ENCODE results near the gene COQ8A. TPM values are rescaled to one million over a fixed set of nuclear protein-coding genes. Genes with fewer than 3 reads are reported as not detected.

The COQ8A gene
- total RNA-seq, 1 experiment from 2014 or later, result 35.3 TPM

DNA sequence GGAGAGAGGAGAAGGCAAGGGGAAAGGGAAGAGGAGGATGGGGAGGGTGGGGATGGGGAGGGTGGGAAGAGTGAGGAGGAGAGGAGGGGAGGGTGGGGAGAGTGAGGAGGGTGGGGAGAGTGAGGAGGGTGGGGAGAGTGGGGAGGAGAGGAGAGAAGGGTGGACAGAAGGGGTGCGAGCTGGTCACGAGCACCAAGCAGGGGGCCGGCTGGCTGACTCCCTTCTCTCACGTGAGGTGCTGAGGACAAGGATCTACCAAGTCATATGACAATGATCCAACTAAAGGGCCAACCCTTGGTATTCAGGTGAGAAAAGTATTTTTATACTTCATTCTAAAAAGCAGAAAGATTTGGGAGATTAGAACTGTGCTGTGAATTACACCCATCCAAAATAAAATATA lies 51.8 kb downstream of the COQ8A start:
- DNase-seq (ENCODE audit: low read depth, low spot score) (no peak), ATAC-seq (no peak)
- Histone ChIP-seq H3K27me3 (ENCODE audit: insufficient read depth, low read length) (no peaks in the 10 kb centered on the region), H3K9me3 (ENCODE audit: control insufficient read depth in 1 of 2, insufficient read depth in 1 of 2, low read depth in 1 of 2, low read length in 2 of 2) (no peaks in the 10 kb centered on the region), H3K27ac (ENCODE audit: low read depth, low read length) (no peak overlapping the region), H3K4me1 (ENCODE audit: control insufficient read depth in 1 of 2, insufficient read depth in 2 of 2, low read length in 2 of 2) (no peaks in the 10 kb centered on the region), H3K9ac (ENCODE audit: low read length) (no peak overlapping the region), H2AFZ (ENCODE audit: low read depth, low read length, poor library complexity, severe bottlenecking) (no peak overlapping the region), H3K79me2 (ENCODE audit: insufficient read depth, low read length) (no peaks in the 10 kb centered on the region), H3K36me3 (ENCODE audit: control insufficient read depth in 1 of 2, insufficient read depth in 2 of 2, low read length in 2 of 2) (no peaks in the 10 kb centered on the region; a peak in 1 of 4 replicates), H3K4me2 (ENCODE audit: low read length) (no peak overlapping the region), H4K20me1 (ENCODE audit: insufficient read depth) (no peaks in the 10 kb centered on the region), H3K9me2 (ENCODE audit: insufficient read depth) (no peaks in the 10 kb centered on the region), H3K4me3 (replicated peaks in 1 of 2; ENCODE audit: low read depth in 1 of 2, low read length in 2 of 2) (no peak overlapping the region)
- intact Hi-C loops (cut with micrococcal nuclease), result no loop called here
- CTCF ChIA-PET, result no interaction called here
- POLR2A ChIA-PET, result no interaction called here
- BruUV-seq (replicated peaks), result no TSS peak
- RAD21 ChIA-PET (ENCODE audit: low non-redundant PET in 1 of 2, low total read pairs in 2 of 2, uncharacterized antibody in 2 of 2, unreplicated experiment in 2 of 2), result no interaction called here
- TF ChIP-seq SRF (IDR thresholded peaks at IDR 0.05; ENCODE audit: low read depth) (no peak), JUND (IDR thresholded peaks at IDR 0.05) (no peak), SP1 (IDR thresholded peaks at IDR 0.05; ENCODE audit: low read depth) (no peak), EGR1 (IDR thresholded peaks at IDR 0.05; ENCODE audit: low read depth) (no peak), CBX3 (IDR thresholded peaks at IDR 0.05; ENCODE audit: low read depth) (no peak), ZNF274 (IDR thresholded peaks at IDR 0.05; ENCODE audit: low read depth, low read length) (no peak), EZH2 (IDR thresholded peaks at IDR 0.05) (no peak), POLR2A (IDR thresholded peaks at IDR 0.05; ENCODE audit: borderline replicate concordance, extremely low read depth, insufficient read depth, insufficient read length) (no peak), EZH2phosphoT487 (IDR thresholded peaks at IDR 0.05; ENCODE audit: borderline replicate concordance) (no peak), TCF7L2 (IDR thresholded peaks at IDR 0.05; ENCODE audit: borderline replicate concordance, extremely low read depth, insufficient read depth, insufficient read length) (no peak), SIN3A (IDR thresholded peaks at IDR 0.05; ENCODE audit: low read depth) (no peak), YY1 (IDR thresholded peaks at IDR 0.05; ENCODE audit: extremely low read depth, insufficient replicate concordance, low read depth, low read length) (no peak), RAD21 (IDR thresholded peaks at IDR 0.05; ENCODE audit: low read depth) (no peak)
- TF ChIP-seq, protein P1, sequence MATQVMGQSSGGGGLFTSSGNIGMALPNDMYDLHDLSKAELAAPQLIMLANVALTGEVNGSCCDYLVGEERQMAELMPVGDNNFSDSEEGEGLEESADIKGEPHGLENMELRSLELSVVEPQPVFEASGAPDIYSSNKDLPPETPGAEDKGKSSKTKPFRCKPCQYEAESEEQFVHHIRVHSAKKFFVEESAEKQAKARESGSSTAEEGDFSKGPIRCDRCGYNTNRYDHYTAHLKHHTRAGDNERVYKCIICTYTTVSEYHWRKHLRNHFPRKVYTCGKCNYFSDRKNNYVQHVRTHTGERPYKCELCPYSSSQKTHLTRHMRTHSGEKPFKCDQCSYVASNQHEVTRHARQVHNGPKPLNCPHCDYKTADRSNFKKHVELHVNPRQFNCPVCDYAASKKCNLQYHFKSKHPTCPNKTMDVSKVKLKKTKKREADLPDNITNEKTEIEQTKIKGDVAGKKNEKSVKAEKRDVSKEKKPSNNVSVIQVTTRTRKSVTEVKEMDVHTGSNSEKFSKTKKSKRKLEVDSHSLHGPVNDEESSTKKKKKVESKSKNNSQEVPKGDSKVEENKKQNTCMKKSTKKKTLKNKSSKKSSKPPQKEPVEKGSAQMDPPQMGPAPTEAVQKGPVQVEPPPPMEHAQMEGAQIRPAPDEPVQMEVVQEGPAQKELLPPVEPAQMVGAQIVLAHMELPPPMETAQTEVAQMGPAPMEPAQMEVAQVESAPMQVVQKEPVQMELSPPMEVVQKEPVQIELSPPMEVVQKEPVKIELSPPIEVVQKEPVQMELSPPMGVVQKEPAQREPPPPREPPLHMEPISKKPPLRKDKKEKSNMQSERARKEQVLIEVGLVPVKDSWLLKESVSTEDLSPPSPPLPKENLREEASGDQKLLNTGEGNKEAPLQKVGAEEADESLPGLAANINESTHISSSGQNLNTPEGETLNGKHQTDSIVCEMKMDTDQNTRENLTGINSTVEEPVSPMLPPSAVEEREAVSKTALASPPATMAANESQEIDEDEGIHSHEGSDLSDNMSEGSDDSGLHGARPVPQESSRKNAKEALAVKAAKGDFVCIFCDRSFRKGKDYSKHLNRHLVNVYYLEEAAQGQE (IDR thresholded peaks at IDR 0.05; ENCODE audit: low read depth), result no peak
- TF ChIP-seq, protein P2, sequence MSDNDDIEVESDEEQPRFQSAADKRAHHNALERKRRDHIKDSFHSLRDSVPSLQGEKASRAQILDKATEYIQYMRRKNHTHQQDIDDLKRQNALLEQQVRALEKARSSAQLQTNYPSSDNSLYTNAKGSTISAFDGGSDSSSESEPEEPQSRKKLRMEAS (IDR thresholded peaks at IDR 0.05), result no peak
- TF ChIP-seq, protein P3, sequence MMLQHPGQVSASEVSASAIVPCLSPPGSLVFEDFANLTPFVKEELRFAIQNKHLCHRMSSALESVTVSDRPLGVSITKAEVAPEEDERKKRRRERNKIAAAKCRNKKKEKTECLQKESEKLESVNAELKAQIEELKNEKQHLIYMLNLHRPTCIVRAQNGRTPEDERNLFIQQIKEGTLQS (IDR thresholded peaks at IDR 0.05), result no peak
